ENCODE results near the gene NSMCE1.

Gene NSMCE1

DNA sequence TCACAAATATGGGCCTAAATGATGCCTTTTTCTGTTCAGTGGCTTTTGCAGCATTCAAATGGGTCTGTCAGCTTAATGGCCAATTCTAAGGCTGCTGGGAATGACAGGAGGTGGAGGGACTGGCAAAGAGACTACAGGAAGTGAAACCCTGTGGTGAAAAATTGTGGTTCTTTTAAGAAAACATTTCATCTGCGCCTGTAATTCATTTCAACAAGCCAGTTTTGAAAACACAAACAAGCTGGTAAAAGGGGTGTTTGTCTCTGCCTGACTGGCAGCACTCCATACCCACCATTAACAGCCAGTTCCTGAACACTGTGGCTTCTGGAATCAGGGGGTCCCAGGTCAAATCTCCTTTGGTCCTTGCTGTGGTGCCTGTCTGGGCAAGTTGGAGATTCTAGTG lies 68.8 kb downstream of the NSMCE1 start:
- no peak for ATAC-seq
- TF ChIP-seq ISL1 (CRISPR knock-in tag; IDR thresholded peaks at IDR 0.05) (no peak), ZFP3 (CRISPR knock-in tag; IDR thresholded peaks at IDR 0.05) (no peak), ZFP30 (CRISPR knock-in tag; IDR thresholded peaks at IDR 0.05) (no peak)

DNA sequence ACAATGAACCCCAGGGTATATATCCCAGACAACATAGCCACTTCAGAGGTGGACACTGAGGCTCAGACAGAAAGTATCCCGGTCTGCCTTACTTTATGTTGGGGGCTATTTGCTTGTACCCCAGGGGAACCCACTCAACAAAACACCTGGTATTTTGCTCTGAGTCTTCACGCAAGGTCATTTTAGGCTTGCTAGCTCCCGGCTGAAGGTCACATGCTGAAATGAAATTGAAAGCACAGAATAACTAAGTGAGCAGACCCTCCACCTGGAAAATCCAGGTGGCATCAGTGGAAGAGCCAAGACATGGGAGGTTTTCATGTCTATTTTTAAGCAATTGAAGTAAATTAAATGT lies 69.4 kb downstream of the NSMCE1 start:
- ATAC-seq: no peak

DNA sequence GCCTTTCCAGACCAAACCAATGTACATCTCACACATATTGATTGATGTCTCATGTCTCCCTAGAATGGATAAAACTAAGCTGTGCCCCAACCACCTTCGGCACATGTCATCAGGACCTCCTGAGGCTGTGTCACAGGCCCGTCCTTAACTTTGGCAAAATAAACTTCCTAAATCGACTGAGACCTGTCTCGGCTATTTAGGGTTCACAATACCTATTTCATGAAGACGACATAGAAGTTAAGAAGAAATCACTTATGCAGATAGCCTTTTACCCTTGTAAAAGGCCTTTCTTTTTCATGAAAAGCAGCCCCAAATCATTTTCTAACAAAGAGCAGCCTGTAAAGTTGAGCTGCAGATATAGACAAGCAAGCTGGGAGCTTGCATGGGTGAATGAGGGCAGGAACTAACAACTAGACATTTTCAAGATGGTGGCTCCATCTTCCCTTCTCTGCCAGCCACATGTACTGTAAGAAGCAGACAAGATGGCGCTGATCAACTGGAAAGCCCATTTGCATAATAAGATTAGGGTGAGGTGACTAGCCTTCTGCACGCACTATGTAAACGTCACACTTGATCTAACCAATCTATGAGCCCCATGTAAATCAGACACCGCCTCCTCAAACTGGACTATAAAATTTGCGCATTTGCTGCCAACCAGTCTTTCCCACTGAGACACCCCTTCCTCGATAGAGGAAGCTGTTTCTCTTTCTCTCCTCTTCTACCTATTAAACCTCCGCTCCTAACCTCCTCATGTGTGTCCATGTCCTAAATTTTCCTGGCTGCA lies 69.9 kb downstream of the NSMCE1 start:
- ATAC-seq: no peak
- TF ChIP-seq, protein P1, sequence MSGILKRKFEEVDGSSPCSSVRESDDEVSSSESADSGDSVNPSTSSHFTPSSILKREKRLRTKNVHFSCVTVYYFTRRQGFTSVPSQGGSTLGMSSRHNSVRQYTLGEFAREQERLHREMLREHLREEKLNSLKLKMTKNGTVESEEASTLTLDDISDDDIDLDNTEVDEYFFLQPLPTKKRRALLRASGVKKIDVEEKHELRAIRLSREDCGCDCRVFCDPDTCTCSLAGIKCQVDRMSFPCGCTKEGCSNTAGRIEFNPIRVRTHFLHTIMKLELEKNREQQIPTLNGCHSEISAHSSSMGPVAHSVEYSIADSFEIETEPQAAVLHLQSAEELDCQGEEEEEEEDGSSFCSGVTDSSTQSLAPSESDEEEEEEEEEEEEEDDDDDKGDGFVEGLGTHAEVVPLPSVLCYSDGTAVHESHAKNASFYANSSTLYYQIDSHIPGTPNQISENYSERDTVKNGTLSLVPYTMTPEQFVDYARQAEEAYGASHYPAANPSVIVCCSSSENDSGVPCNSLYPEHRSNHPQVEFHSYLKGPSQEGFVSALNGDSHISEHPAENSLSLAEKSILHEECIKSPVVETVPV (CRISPR knock-in tag; IDR thresholded peaks at IDR 0.05): no peak
- TF ChIP-seq ARNTL (CRISPR knock-in tag; IDR thresholded peaks at IDR 0.05; ENCODE audit: borderline replicate concordance, low read depth): no peak
- no peak for TF ChIP-seq ZFP30 (CRISPR knock-in tag; IDR thresholded peaks at IDR 0.05)
- TF ChIP-seq, protein P2, sequence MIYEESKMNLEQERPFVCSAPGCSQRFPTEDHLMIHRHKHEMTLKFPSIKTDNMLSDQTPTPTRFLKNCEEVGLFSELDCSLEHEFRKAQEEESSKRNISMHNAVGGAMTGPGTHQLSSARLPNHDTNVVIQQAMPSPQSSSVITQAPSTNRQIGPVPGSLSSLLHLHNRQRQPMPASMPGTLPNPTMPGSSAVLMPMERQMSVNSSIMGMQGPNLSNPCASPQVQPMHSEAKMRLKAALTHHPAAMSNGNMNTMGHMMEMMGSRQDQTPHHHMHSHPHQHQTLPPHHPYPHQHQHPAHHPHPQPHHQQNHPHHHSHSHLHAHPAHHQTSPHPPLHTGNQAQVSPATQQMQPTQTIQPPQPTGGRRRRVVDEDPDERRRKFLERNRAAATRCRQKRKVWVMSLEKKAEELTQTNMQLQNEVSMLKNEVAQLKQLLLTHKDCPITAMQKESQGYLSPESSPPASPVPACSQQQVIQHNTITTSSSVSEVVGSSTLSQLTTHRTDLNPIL (CRISPR knock-in tag; IDR thresholded peaks at IDR 0.05; ENCODE audit: low read depth): no peak
- TF ChIP-seq ZNF8 (CRISPR knock-in tag; IDR thresholded peaks at IDR 0.05): no peak
- no peak for TF ChIP-seq ESRRG (CRISPR knock-in tag; IDR thresholded peaks at IDR 0.05)
- no peak for TF ChIP-seq CSDC2 (CRISPR knock-in tag; IDR thresholded peaks at IDR 0.05)

More for the DNA sequence above, 69.4 kb downstream of the NSMCE1 start:
- TF ChIP-seq CSDC2 (CRISPR knock-in tag; IDR thresholded peaks at IDR 0.05) (no peak), ESRRG (CRISPR knock-in tag; IDR thresholded peaks at IDR 0.05) (no peak), PPARA (CRISPR knock-in tag; IDR thresholded peaks at IDR 0.05; ENCODE audit: borderline replicate concordance) (no peak), TOX (CRISPR knock-in tag; IDR thresholded peaks at IDR 0.05; ENCODE audit: borderline replicate concordance) (no peak), SNAI2 (CRISPR knock-in tag; IDR thresholded peaks at IDR 0.05) (no peak), ISL1 (CRISPR knock-in tag; IDR thresholded peaks at IDR 0.05) (no peak), OSR1 (CRISPR knock-in tag; IDR thresholded peaks at IDR 0.05) (no peak), ZFP3 (CRISPR knock-in tag; IDR thresholded peaks at IDR 0.05) (no peak), ZC3H10 (CRISPR knock-in tag; IDR thresholded peaks at IDR 0.05) (no peak)
- TF ChIP-seq, protein P3, sequence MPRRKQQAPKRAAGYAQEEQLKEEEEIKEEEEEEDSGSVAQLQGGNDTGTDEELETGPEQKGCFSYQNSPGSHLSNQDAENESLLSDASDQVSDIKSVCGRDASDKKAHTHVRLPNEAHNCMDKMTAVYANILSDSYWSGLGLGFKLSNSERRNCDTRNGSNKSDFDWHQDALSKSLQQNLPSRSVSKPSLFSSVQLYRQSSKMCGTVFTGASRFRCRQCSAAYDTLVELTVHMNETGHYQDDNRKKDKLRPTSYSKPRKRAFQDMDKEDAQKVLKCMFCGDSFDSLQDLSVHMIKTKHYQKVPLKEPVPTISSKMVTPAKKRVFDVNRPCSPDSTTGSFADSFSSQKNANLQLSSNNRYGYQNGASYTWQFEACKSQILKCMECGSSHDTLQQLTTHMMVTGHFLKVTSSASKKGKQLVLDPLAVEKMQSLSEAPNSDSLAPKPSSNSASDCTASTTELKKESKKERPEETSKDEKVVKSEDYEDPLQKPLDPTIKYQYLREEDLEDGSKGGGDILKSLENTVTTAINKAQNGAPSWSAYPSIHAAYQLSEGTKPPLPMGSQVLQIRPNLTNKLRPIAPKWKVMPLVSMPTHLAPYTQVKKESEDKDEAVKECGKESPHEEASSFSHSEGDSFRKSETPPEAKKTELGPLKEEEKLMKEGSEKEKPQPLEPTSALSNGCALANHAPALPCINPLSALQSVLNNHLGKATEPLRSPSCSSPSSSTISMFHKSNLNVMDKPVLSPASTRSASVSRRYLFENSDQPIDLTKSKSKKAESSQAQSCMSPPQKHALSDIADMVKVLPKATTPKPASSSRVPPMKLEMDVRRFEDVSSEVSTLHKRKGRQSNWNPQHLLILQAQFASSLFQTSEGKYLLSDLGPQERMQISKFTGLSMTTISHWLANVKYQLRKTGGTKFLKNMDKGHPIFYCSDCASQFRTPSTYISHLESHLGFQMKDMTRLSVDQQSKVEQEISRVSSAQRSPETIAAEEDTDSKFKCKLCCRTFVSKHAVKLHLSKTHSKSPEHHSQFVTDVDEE (CRISPR knock-in tag; IDR thresholded peaks at IDR 0.05): no peak
- TF ChIP-seq, protein P1 (CRISPR knock-in tag; IDR thresholded peaks at IDR 0.05): no peak

DNA sequence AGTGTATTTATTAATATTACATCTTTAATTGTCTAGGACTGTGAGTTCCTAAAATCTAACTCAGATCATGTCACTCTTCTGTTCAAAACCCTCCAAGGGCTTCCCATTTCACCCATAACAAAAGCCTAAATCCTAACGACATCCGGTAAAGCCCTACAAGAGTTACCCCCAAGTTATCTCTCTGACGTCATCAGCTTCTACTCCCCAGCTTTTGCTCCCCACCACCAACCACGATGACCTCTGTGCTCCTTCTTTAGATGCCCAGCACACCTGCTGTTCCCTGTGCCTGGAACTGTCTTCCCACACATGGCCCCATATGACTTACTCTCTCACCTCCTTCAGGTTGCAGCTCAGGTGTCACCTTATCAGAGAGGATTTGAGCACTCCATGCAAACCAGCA lies 71.6 kb downstream of the NSMCE1 start:
- no peak for TF ChIP-seq PPARA (CRISPR knock-in tag; IDR thresholded peaks at IDR 0.05; ENCODE audit: borderline replicate concordance)
- no peak for TF ChIP-seq OSR1 (CRISPR knock-in tag; IDR thresholded peaks at IDR 0.05)
- TF ChIP-seq ZNF8 (CRISPR knock-in tag; IDR thresholded peaks at IDR 0.05): no peak
- no peak for TF ChIP-seq RARB (CRISPR knock-in tag; IDR thresholded peaks at IDR 0.05)
- TF ChIP-seq, protein P4, sequence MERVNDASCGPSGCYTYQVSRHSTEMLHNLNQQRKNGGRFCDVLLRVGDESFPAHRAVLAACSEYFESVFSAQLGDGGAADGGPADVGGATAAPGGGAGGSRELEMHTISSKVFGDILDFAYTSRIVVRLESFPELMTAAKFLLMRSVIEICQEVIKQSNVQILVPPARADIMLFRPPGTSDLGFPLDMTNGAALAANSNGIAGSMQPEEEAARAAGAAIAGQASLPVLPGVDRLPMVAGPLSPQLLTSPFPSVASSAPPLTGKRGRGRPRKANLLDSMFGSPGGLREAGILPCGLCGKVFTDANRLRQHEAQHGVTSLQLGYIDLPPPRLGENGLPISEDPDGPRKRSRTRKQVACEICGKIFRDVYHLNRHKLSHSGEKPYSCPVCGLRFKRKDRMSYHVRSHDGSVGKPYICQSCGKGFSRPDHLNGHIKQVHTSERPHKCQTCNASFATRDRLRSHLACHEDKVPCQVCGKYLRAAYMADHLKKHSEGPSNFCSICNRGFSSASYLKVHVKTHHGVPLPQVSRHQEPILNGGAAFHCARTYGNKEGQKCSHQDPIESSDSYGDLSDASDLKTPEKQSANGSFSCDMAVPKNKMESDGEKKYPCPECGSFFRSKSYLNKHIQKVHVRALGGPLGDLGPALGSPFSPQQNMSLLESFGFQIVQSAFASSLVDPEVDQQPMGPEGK (CRISPR knock-in tag; IDR thresholded peaks at IDR 0.05; ENCODE audit: borderline replicate concordance): no peak
- TF ChIP-seq ARNTL (CRISPR knock-in tag; IDR thresholded peaks at IDR 0.05; ENCODE audit: borderline replicate concordance, low read depth): no peak
- no peak for TF ChIP-seq ZFP30 (CRISPR knock-in tag; IDR thresholded peaks at IDR 0.05)
- TF ChIP-seq, protein P1 (CRISPR knock-in tag; IDR thresholded peaks at IDR 0.05): no peak
- TF ChIP-seq BACH2 (CRISPR knock-in tag; IDR thresholded peaks at IDR 0.05; ENCODE audit: borderline replicate concordance): no peak
- no peak for ATAC-seq

All from SK-N-SH treated with all-trans-retinoic acid at 6 μM for 48 hours (cell line).